Kidney epithelial cell (primary cell): Measurements from ENCODE around the gene PTCH2. TPM values are rescaled to one million over a fixed set of nuclear protein-coding genes. Genes with fewer than 3 reads are reported as not detected.

Source experiments
- DNase-seq: peaks from one replicate; pipeline ENCODE4 v3.0.0-alpha.2; 2010; ENCODE audit warnings: low read depth
- H3K27me3 ChIP-seq: 2 replicates; pipeline ENCODE4 v1.6.0; 2011; ENCODE audit warnings: low read length; ENCODE audit not compliant: control insufficient read depth, insufficient read depth
- H3K36me3 ChIP-seq: 2 replicates; pipeline ENCODE4 v1.5.1; 2011; ENCODE audit warnings: low read length; ENCODE audit not compliant: control insufficient read depth, insufficient read depth
- H3K4me3 ChIP-seq: 2 replicates; pipeline ENCODE4 v1.5.1; 2011; ENCODE audit warnings: low read depth, mild to moderate bottlenecking, control low read depth, low read length
- total RNA-seq: library from RNA; depleted of rRNA; stranded (reverse); fragments of >200 nt; gene quantifications from 2 replicates; pipeline ENCODE4 v1.2.3, GENCODE V29; 2015
- TF ChIP-seq, protein P1 (sequence below): IDR thresholded peaks from 2 replicates; pipeline ENCODE4 v1.5.1; 2011; ENCODE audit warnings: mild to moderate bottlenecking, moderate library complexity, low read length, control low read depth, inconsistent platforms; ENCODE audit not compliant: insufficient read depth, poor library complexity, severe bottlenecking

Gene PTCH2
- total RNA-seq, 1 donor from 2014 or later: 0.38 TPM

DNA sequence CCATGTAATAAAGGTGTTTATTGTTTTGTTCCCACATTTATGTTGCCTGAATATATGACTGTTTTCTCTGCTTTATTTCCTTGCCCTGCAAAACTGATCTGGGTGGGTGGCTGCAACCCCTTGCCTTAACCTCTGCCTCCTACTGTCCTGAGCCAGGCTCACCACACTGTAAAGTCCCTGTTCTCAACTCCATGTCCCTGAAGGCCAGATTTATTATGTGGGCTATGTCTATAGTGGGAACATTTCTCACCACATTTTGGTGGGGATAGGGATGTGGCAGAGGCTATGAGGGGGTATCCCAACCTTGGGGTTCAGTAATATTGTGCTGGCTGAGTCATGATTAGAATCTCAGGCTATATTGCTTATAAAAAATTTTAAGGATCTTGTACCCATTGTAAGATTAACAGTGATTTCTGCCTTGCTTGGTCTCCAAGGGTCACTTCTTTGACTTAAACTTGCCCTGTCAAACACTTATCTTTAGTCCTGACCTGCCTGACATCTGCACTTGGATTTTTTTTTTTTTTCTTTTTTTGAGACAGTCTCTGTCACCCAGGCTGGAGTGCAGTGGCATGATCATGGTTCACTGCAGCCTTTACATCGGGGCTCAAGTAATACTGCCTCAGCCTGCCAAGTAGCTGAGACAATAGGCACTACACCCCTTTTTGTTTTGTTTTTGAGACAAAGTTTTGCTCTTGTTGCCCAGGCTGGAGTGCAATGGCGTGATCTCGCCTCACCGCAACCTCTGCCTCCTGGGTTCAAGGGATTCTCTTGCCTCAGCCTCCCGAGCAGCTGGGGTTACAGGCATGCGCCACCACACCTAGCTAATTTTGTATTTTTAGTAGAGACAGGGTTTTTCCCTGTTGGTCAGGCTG lies 64.1 kb downstream of the PTCH2 start:
- Histone ChIP-seq H3K36me3 (peaks cover 1% of the 10 kb centered on the region), H3K4me3 (no peak overlapping the region), H3K27me3 (no peaks in the 10 kb centered on the region)
- TF ChIP-seq, protein P1, sequence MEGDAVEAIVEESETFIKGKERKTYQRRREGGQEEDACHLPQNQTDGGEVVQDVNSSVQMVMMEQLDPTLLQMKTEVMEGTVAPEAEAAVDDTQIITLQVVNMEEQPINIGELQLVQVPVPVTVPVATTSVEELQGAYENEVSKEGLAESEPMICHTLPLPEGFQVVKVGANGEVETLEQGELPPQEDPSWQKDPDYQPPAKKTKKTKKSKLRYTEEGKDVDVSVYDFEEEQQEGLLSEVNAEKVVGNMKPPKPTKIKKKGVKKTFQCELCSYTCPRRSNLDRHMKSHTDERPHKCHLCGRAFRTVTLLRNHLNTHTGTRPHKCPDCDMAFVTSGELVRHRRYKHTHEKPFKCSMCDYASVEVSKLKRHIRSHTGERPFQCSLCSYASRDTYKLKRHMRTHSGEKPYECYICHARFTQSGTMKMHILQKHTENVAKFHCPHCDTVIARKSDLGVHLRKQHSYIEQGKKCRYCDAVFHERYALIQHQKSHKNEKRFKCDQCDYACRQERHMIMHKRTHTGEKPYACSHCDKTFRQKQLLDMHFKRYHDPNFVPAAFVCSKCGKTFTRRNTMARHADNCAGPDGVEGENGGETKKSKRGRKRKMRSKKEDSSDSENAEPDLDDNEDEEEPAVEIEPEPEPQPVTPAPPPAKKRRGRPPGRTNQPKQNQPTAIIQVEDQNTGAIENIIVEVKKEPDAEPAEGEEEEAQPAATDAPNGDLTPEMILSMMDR: no peak
- DNase-seq: no peak

- DNase-seq: no peak
- TF ChIP-seq, protein P1: no peak
- Histone ChIP-seq H3K4me3 (no peak overlapping the region), H3K36me3 (peaks cover 1% of the 10 kb centered on the region), H3K27me3 (no peaks in the 10 kb centered on the region)
These were observed 65.0 kb downstream of the PTCH2 start for GRCh38 chr1:44777969-44778635.

DNA sequence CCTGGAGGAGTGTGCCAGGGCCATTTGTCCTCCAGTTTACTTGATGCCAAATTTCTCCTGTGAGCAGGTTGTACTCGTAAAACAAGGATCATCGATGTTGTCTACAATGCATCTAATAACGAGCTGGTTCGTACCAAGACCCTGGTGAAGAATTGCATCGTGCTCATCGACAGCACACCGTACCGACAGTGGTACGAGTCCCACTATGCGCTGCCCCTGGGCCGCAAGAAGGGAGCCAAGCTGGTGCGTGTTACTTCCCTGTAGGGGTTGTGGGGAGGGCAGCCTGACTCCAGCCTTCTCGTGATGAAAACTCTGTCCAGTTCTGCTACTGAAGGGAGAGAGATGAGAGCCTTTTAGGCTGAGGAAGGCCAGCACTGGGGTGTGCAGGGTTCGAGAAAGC lies 65.5 kb downstream of the PTCH2 start:
- TF ChIP-seq, protein P1: no peak
- DNase-seq: no peak
- H3K27me3 ChIP-seq: no peaks in the 10 kb centered on the region
- H3K36me3 ChIP-seq: peaks cover 1% of the 10 kb centered on the region
- no peak overlapping the region for H3K4me3 ChIP-seq

DNA sequence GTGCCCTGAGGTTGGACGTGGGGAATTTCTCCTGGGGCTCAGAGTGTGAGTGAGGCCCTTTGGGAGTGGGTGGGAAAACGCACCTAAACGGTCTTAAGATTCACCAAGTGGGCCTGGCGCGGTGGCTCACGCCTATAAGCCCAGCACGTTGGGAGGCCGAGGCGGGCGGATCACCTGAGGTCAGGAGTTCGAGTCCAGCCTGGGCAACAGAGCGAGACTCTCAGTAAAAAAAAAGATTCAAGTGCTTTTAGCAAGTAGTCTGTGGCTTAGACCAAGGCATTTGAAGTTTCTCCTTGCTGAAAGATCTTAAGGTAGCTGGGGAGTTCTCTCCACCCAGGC lies 66.4 kb downstream of the PTCH2 start:
- Histone ChIP-seq H3K4me3 (peak overlapping the region; percentile 80), H3K36me3 (peaks cover 1% of the 10 kb centered on the region), H3K27me3 (no peaks in the 10 kb centered on the region)
- no peak for DNase-seq
- TF ChIP-seq, protein P1: no peak

DNA sequence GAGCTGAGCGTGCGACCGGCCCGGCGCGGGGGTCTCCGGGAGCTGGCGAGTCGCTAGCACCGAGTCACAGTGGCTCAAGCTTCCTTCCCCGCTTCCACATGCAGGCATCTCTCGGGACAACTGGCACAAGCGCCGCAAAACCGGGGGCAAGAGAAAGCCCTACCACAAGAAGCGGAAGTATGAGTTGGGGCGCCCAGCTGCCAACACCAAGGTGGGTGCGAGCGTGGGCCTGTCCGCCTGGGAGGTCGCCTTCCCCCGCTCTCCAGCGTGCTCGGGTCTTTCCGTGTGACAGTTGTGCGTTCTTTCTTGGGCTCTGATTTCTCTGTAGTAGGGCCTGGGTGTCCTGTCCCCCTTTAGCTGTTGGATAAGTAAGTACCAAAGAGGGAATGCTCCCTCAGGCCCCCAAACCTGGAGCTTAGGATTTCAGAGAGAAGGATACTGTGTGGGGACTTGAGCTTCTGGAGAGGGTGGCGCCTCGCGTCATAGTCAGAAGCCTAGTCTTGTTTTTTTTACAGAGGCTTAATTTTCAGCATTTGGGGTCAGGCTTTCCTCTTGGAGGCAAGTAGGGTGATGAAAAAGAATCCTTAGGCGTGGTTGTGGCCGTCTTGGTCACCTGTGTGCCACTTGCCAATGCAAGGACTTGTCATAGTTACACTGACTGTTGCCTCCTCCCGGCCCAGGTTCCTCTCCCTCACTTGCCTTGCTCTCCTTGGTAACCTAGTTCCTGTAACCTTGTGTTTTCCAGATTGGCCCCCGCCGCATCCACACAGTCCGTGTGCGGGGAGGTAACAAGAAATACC lies 66.9 kb downstream of the PTCH2 start:
- H3K27me3 ChIP-seq: no peaks in the 10 kb centered on the region
- H3K4me3 ChIP-seq: peak overlapping the region; percentile 80
- peaks cover 1% of the 10 kb centered on the region for H3K36me3 ChIP-seq
- DNase-seq: no peak
- TF ChIP-seq, protein P1: no peak
